ENCODE data around the gene MRPS24.

The MRPS24 gene

GRCh38 chr7:43891069-43891955 is 22.0 kb upstream of the MRPS24 start:
- Histone ChIP-seq H3K4me3 (ENCODE audit: low read depth in 1 of 2, low read length in 1 of 2) (no peak overlapping the region), H3K9me3 (no peaks in the 10 kb centered on the region), H3K27ac (no peak overlapping the region), H3K36me3 (no peaks in the 10 kb centered on the region), H3K27me3 (no peaks in the 10 kb centered on the region), H3K4me1 (ENCODE audit: control insufficient read depth in 1 of 2, insufficient read depth in 1 of 2, low read depth in 1 of 2, low read length in 1 of 2) (no peaks in the 10 kb centered on the region)
- no peak for TF ChIP-seq CTCF (IDR thresholded peaks at IDR 0.05)

GRCh38 chr7:43890468-43890867 is 21.2 kb upstream of the MRPS24 start:
- H3K27ac ChIP-seq, result no peak overlapping the region
- no peak overlapping the region for H3K4me3 ChIP-seq (ENCODE audit: low read depth in 1 of 2, low read length in 1 of 2)
- TF ChIP-seq CTCF (IDR thresholded peaks at IDR 0.05), result no peak
- no peaks in the 10 kb centered on the region for H3K36me3 ChIP-seq
- no peaks in the 10 kb centered on the region for H3K9me3 ChIP-seq
- H3K27me3 ChIP-seq, result no peaks in the 10 kb centered on the region
- H3K4me1 ChIP-seq (ENCODE audit: control insufficient read depth in 1 of 2, insufficient read depth in 1 of 2, low read depth in 1 of 2, low read length in 1 of 2), result no peaks in the 10 kb centered on the region

- Histone ChIP-seq H3K27ac (no peak overlapping the region), H3K36me3 (no peaks in the 10 kb centered on the region), H3K4me3 (ENCODE audit: low read depth in 1 of 2, low read length in 1 of 2) (no peak overlapping the region), H3K4me1 (ENCODE audit: control insufficient read depth in 1 of 2, insufficient read depth in 1 of 2, low read depth in 1 of 2, low read length in 1 of 2) (no peaks in the 10 kb centered on the region), H3K27me3 (no peaks in the 10 kb centered on the region), H3K9me3 (no peaks in the 10 kb centered on the region)
- TF ChIP-seq CTCF (IDR thresholded peaks at IDR 0.05), result no peak
Observed at GRCh38 chr7:43888993-43889945, 20.0 kb upstream of the MRPS24 start.

GRCh38 chr7:43884617-43885016 is 15.3 kb upstream of the MRPS24 start:
- Histone ChIP-seq H3K27ac (no peak overlapping the region), H3K36me3 (peaks cover 6% of the 10 kb centered on the region)

More at GRCh38 chr7:43884617-43885016, 15.3 kb upstream of the MRPS24 start:
- H3K4me1 ChIP-seq (ENCODE audit: control insufficient read depth in 1 of 2, insufficient read depth in 1 of 2, low read depth in 1 of 2, low read length in 1 of 2), result no peaks in the 10 kb centered on the region
- TF ChIP-seq CTCF (IDR thresholded peaks at IDR 0.05), result no peak
- H3K27me3 ChIP-seq, result no peaks in the 10 kb centered on the region
- no peaks in the 10 kb centered on the region for H3K9me3 ChIP-seq
- H3K4me3 ChIP-seq (ENCODE audit: low read depth in 1 of 2, low read length in 1 of 2), result no peak overlapping the region
